GM12878 (cell line): ENCODE measurements around the gene NKTR.

Experiments used
- CREB1 ChIP-seq: IDR thresholded peaks from 2 replicates; pipeline ENCODE4 v1.6.1; 2012; ENCODE audit warnings: low read depth, mild to moderate bottlenecking, inconsistent platforms
- CREM ChIP-seq: IDR thresholded peaks from 2 replicates; pipeline ENCODE4 v1.6.1; 2014; ENCODE audit warnings: antibody characterized with exemption, low read depth
- CTCF ChIP-seq, 3 experiments: IDR thresholded peaks in 2 of 3; conservative IDR thresholded peaks in 1 of 3; 2 replicates each; pipeline ENCODE4 v1.5.1; 2011; ENCODE audit warnings: low read depth in 3 of 3, low read length in 3 of 3, mild to moderate bottlenecking in 3 of 3, control low read depth in 2 of 3, moderate library complexity in 2 of 3, inconsistent platforms in 1 of 3, mixed read lengths in 1 of 3; ENCODE audit not compliant: control insufficient read depth in 2 of 3, insufficient read depth in 1 of 3; ENCODE audit errors: extremely low read depth in 1 of 3
- EZH2 ChIP-seq: IDR thresholded peaks from 2 replicates; pipeline ENCODE4 v1.6.1; 2012; ENCODE audit warnings: low read depth, mild to moderate bottlenecking, control low read depth, inconsistent platforms, low read length, borderline replicate concordance; ENCODE audit not compliant: control insufficient read depth
- FOXK2 ChIP-seq: fragments of 450-650 bp; IDR thresholded peaks from 2 replicates; pipeline ENCODE4 v1.6.1; 2017; ENCODE audit warnings: mild to moderate bottlenecking, moderate library complexity
- HDAC6 ChIP-seq: fragments of 200-600 bp; sonication (generic); IDR thresholded peaks from one replicate; pipeline ENCODE4 v1.8.0; 2017; ENCODE audit warnings: antibody characterized with exemption; ENCODE audit not compliant: unreplicated experiment
- KDM1A ChIP-seq: fragments of 200-600 bp; sonication (generic); IDR thresholded peaks from 2 replicates; pipeline ENCODE4 v1.6.1; 2016; ENCODE audit warnings: borderline replicate concordance
- POLR2A ChIP-seq: IDR thresholded peaks from 2 replicates; pipeline ENCODE4 v1.6.1; 2011; ENCODE audit warnings: low read depth, mild to moderate bottlenecking, low read length
- SMAD1 ChIP-seq: fragments of 450-650 bp; IDR thresholded peaks from 2 replicates; pipeline ENCODE4 v1.6.1; 2018; ENCODE audit warnings: mild to moderate bottlenecking, low read depth; ENCODE audit not compliant: partially characterized antibody
- TAF1 ChIP-seq: IDR thresholded peaks from 2 replicates; pipeline ENCODE4 v1.6.1; 2011; ENCODE audit warnings: mild to moderate bottlenecking, low read depth, low read length, borderline replicate concordance
- TARDBP ChIP-seq: IDR thresholded peaks from 2 replicates; pipeline ENCODE4 v1.6.1; 2016; ENCODE audit warnings: borderline replicate concordance
- YY1 ChIP-seq: IDR thresholded peaks from 2 replicates; pipeline ENCODE4 v1.6.1; 2011; ENCODE audit warnings: low read depth, mild to moderate bottlenecking, low read length
- ZNF274 ChIP-seq: IDR thresholded peaks from one replicate; pipeline ENCODE4 v1.8.0; 2011; ENCODE audit not compliant: insufficient read length, insufficient read depth
- ZZZ3 ChIP-seq: IDR thresholded peaks from 2 replicates; pipeline ENCODE4 v1.6.1; 2011; ENCODE audit warnings: low read depth; ENCODE audit not compliant: control insufficient read depth, insufficient read length

- TF ChIP-seq ZNF274 = no peak
- TF ChIP-seq POLR2A = no peak
- no peak for TF ChIP-seq ZZZ3
- TF ChIP-seq SMAD1 = no peak
- no peak for TF ChIP-seq CTCF (IDR thresholded peaks at IDR 0.05 in 2 of 3, conservative IDR thresholded peaks at IDR 0.05 in 1 of 3; ENCODE audit: control insufficient read depth in 2 of 3, extremely low read depth in 1 of 3, insufficient read depth in 1 of 3, low read depth in 3 of 3, low read length in 3 of 3)
- TF ChIP-seq FOXK2 = no peak
- no peak for TF ChIP-seq KDM1A
- TF ChIP-seq EZH2 = no peak
- no peak for TF ChIP-seq HDAC6
- no peak for TF ChIP-seq CREM
- TF ChIP-seq TAF1 = no peak
- TF ChIP-seq CREB1 = no peak
- no peak for TF ChIP-seq TARDBP
- TF ChIP-seq YY1 = no peak
Measured at GRCh38 chr3:42688487-42689420, 88.3 kb downstream of the NKTR start.
